Adrenal gland (tissue), 5 donors: ENCODE data around the gene NEU4.

ENCODE experiments used
- POLR2A ChIP-seq, 2 donors: fragments of 450-650 bp; IDR thresholded peaks; one replicate each; pipeline ENCODE4 v1.6.1; 2017; ENCODE audit warnings: antibody characterized with exemption in 2 of 2, mild to moderate bottlenecking in 2 of 2, moderate library complexity in 1 of 2
- TF ChIP-seq, protein P1 (sequence below), 6 experiments: fragments of 450-650 bp in 4 of 6; fragments of 200-600 bp in 2 of 6; sonication (generic) in 1 of 6; IDR thresholded peaks; 1 replicate in 5 of 6; 2 replicates in 1 of 6; pipeline versions ENCODE4 v1.5.1 to v1.8.0; 2016 to 2021; ENCODE audit warnings: antibody characterized with exemption in 6 of 6, mild to moderate bottlenecking in 2 of 6, moderate library complexity in 1 of 6
- donor health status: DM: no; HTN: no; CAD: no.

GRCh38 chr2:241844066-241844728 lies 35.2 kb downstream of the NEU4 start:
- TF ChIP-seq, protein P1, sequence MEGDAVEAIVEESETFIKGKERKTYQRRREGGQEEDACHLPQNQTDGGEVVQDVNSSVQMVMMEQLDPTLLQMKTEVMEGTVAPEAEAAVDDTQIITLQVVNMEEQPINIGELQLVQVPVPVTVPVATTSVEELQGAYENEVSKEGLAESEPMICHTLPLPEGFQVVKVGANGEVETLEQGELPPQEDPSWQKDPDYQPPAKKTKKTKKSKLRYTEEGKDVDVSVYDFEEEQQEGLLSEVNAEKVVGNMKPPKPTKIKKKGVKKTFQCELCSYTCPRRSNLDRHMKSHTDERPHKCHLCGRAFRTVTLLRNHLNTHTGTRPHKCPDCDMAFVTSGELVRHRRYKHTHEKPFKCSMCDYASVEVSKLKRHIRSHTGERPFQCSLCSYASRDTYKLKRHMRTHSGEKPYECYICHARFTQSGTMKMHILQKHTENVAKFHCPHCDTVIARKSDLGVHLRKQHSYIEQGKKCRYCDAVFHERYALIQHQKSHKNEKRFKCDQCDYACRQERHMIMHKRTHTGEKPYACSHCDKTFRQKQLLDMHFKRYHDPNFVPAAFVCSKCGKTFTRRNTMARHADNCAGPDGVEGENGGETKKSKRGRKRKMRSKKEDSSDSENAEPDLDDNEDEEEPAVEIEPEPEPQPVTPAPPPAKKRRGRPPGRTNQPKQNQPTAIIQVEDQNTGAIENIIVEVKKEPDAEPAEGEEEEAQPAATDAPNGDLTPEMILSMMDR (IDR thresholded peaks at IDR 0.05) = peak in 1 of 6 experiments; percentile 34
- TF ChIP-seq POLR2A (IDR thresholded peaks at IDR 0.05) = peak in 1 of 2 donors; percentile 46
